NCI-H1417 treated with DMSO at 0.1 percent for 48 hours (cell line): ENCODE data around the gene MPRIP.

Source experiments
- DNase-seq: peaks from one replicate; lab custom pipeline; 2025; lab: John Stamatoyannopoulos, UW

Gene MPRIP

DNA sequence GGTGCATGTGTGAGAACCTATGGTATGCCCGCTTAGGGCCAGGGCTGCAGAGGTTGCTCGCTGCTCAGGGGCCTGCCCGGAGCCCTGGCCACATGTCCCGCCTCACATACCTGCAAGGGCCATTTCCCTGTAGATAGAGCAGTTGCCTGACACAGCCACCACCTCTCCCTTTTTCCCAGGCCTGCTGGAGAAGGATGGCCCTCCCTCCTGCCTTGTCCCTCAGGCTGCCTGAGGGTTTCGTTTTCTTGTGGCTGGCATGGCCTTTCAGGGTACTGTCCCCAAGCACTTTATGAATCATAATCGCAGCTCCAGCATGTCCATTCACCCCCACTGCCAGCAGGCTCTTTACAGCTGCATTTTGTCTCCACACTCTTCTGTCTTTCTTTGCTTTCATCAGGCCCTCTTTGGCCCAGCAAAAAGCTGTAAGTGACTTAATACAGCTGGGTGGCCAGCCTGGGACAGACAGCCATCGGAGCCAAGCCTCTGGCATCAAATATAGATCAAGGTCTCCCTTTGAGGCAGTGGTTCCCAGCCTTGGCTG, 65.7 kb downstream of the MPRIP start:
- DNase-seq: no peak

DNA sequence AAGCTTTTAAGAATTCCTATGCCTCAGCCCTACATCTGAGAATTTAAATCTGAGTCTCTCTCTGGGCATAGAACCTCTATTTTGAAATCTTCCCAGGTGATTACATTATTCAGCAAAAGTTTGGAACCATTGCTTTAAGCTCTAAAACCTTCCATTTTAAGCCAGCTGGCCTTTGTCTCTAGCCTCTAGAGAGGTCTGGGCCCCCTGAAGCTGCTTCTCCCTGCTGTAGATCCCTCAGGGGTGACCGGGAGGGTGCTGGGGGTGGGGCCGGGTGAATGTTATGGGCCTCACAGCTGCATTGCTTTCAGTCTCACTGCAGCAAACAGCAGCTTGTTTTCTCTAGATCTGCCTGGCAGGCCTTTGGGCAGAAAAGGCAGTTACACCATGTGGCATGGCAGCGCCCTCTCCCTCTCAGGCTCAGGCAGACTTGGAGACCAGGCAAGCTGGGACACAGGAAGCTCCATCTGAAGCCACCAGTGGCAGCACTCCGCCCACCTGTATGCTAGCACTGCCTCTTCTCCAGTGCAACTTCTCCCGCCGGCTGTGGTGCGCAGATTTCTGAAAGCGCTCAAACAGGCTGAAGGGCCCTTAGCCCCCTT, 66.3 kb downstream of the MPRIP start:
- no peak for DNase-seq

DNA sequence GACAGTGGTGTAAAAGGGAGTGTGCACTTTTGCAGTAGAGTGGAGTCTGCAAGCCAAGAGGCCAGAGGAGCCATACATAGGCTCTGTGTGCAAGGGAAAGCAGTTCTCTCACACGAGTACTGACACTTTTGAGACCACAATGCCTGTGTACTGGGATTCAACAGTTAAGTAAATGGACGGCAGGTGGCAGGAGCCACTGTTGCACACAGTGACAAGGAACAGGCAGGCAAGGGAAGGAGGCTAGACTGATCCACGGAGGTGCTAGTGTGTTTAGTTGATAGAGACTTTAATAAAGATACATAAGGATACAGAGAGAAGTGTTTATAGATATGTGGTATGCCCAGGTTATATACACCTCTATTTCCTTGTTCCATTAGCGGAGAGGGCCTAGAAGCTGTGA, 67.0 kb downstream of the MPRIP start:
- no peak for DNase-seq

DNA sequence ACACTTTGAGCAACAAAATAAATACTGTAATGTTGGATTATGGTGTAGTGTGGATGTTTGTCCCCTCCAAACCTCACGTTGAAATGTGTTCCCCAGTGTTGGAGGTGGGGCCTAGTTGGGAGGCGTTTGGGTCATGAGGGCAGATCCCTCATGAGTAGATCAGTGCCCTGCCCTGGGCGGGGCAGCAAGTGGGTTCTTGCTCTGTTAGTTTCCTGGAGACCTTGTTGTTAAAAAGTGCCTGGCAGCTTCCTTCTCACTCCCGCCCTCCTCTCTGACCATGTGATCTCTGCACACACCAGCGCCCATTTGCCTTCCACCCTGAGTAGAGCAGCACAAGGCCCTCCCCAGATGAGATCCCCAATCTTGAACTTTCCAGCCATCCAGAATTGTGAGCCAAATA, 67.7 kb downstream of the MPRIP start:
- no peak for DNase-seq

DNA sequence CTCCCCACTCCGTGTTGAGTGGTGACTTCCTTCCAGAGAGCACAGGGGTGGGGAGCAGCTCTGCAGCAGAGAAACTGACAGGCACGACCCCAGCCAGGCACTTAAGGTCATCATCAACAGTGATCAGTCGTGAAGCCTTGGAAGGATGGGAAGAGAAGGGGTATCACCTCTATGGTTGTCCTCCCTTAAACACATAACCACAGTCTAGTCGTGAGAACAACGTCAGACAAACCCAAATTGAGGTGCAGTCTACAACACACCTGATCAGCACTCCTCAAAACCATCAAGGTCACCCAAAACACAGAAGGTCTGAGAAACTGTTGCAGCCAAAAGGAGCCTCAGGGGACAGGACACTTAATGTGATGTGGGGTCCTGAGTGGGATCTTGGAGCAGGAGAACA, 68.3 kb downstream of the MPRIP start:
- DNase-seq: no peak

DNA sequence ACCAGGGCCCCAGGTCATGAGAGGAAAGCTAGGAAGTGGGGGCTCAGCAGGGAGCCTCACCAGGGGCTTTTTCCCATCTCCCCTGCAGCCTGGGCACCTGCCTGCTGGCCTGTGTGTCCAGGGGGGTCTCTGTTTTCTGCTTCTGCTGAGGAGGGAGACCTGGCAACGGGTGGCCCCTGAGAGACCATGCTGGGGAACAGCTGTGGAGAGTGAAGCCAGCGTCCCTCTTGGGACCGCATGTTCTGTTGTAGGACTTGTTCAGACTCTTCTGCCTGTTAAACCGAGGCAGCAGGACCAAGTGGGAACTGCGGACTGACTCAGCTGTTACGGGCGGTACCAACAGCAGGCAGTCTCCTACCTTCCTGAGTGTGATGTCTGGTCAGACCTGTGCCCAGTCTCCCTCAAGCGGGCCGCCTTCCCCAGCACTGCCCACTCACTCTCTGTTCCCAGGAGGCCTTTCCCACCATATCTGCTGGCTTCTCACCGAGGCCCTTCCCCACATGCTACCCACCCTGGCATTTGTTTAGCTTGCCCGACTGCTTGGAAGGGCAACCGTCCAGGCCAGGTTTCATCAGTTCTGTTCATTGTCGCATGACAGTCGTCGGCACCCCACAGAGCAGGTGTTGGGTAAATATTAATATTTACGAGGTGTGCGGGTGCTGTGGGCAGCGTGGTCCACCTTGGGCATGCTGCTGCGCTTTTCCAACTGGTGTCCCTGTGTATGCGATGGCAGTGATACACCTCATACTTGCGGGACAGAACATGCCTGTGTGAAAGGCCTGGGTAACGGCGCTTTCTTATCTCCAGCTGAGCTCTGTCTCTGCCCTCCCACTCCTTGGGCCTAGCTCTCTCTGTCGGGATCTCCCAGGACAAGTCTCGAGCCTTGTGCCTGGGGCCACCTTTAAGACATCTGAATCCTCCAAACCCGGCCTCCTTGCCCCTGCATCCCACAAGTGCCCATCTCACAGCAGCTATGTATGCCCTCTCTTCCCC, 69.4 kb downstream of the MPRIP start:
- no peak for DNase-seq

DNA sequence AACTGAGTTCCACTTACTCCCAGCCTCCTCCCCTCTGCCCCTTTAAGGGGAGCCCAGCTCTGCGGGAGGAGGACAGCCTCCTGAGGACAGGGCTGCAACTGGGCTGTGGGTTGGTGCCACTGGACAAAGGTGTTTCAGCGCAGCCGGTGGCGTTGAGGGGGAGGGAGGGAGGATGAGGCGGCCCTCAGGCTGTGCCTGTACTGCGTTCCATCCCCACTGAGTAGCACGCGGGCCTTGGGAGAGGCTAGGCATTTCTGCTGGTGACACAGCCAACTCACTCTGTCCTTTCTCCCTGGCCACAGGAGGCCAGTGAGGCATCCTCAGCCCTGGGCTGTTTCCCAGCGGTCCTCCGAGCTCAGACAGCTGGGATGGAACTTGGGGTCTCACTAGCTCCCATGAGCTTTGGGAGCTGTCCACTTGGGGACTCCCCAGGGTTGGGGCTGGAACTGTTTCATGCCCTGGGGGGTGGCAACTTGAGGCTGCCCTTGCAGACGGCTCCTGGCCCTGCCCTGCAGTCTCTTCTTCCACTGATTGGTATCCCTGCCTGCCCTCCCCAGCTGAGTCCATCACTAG, 70.5 kb downstream of the MPRIP start:
- no peak for DNase-seq

DNA sequence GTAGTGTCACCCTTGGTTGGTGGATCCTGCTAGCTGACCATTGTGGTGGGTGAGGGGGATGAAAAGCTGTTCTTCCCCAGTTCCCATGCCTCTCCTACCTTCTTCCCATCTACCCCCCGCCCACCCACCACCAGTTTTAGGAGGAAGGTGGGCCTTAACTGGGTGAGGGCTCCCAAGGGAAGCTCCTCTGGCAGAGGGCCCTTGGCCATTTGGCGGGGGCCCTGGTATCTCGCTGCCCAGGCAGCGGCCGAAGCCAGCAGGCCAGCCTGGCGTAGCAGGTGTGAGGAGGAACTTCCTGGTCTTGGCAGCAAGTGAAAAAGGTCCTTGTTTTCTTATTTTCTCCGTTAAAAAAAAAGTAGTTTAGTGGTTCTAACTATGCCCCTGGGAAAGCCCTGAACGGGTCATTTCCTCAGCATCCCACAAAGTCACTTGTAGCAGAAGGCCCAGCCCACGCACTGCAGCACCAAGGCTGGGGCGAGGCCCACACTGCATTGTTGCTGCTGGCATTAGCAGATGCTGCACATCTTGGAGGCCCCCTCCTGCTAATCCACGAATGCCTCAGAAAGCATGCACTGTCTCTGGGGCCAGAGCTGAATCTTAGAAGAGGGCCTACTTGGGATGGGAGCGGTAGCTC, 72.5 kb downstream of the MPRIP start:
- DNase-seq: no peak

DNA sequence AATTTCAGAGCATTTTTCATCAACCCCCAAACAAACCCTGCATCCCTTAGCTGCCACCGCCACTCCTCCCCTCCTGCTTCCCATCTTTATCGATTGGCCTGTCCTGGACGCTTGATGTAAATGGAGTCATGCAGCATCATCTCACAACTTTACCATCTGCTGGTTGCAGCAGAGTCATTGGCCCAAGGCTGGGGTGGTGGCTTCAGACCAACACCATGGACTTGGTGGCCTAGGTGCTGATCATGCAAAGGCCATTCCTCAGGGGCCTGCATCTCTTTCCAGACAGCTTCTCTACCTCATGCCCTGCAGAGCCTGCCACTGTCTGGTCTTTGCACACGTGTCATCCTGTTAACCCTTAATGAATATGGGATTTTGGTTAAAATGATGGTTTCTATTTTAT, 73.4 kb downstream of the MPRIP start:
- DNase-seq: no peak

DNA sequence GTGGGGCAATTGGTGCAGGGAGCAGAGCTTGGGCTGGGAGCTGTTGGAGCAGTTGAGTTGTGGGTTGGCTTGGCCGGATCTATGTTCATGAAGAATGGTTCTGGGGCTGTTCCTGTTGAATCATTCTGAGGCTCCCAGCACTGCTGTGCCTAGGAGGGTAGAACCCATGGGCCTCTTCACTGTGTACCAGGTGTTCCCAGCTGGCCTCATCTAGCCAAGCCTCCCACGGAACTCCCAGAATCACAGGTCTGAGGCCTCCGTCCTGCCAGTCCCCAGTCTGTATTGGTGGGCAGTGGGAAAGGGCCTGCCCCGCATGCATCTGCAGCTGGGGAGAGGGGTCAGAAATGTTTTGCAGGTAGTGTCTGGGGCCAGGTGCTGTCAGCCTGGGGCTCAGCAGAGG, 74.1 kb downstream of the MPRIP start:
- no peak for DNase-seq

DNA sequence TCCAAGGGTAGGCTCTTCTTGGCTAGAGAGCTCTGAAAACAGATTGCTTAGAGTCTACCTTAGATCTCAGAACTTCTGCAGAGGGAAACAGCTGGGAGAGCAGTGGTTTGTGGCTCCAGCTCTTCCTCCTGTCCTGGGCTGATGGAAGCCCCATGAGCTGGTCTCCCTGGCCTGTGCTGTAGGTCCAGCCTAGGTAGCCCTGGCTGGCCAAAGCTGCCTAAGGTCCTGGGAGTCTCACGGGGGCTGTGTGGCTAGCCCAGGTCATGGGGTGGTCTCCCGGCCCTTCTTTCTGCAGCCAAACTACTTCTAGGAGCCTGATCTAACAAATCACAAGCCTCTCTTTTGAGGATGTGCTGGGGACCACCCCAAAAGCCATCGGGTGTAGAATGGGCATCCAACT, 75.7 kb downstream of the MPRIP start:
- no peak for DNase-seq

DNA sequence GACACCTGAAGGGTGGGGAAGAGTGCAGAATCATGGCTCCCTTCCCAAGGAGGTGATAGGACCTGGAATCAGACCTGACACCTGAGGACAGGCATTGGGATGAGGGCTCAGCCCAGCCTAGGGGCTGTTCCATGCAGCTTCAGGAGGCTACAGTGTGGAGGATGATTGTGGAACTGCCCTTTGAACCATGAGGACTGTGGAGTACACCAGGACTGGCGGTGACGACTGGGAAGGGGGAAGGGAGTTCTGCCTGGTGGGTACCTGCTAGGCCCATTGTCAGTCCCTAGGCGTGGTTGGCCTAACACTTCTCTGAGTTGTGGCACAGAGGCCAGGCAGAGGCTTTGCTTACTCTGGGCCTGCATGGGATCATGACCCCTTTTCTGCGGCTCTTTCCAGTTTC, 76.1 kb downstream of the MPRIP start:
- no peak for DNase-seq

DNA sequence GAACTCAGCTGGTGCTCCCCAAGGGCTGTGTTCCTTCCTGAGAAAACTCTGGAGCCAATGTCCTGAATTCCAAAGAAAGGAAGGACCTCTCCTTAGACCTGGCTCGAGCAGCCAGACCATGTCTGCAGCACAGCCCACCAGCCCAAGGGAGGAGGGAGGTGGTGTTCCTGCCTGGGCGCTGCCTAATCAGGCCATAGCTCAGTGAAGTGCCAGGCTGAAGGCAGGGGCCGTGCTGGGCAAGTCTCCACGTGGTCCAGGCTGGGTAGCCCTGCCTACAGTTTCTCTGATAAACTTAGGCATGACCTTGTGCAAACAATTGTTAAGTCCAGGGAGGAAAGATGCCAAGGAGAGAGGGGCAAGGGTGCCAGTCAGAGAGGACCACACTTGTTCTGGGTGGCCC, 76.8 kb downstream of the MPRIP start:
- DNase-seq: no peak

DNA sequence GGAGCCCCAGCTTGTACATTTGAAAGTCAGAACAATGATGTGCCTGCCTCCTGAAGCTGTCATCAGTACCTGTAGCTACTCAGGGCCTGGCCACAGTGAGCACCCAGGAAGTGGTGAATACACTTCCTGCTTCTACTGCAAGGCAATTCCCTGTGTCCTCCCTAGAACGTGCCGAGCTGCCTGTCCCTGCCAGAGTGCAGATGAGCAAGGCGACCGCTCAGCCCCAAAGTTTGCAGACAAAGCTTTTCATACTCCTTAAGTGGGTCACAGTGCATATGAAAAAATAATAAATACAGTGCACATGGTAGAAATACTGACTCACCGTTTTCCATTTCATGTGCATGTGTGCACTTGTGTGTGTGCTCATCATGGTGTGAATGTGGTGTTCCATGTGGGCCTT, 77.3 kb downstream of the MPRIP start:
- no peak for DNase-seq

DNA sequence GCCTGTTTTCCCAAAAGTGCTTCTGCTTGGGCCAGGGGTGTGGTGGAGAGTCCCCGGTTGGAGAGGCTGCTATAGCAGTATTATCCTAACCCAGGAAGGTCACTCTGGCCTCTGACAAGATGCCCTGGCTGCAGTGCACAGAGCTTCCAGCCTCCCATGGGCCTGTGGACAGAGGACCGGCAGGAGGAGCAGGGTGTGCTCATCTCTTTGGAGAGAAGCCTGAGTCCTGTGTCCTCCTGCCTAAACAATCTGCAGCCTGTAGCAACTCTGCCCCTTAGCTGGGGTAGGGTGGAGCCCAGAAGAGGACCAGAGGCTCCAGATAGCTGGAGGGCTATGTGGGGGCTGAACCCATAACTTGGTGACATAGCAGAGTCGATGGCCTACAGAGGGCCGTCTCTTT, 78.0 kb downstream of the MPRIP start:
- DNase-seq: no peak

DNA sequence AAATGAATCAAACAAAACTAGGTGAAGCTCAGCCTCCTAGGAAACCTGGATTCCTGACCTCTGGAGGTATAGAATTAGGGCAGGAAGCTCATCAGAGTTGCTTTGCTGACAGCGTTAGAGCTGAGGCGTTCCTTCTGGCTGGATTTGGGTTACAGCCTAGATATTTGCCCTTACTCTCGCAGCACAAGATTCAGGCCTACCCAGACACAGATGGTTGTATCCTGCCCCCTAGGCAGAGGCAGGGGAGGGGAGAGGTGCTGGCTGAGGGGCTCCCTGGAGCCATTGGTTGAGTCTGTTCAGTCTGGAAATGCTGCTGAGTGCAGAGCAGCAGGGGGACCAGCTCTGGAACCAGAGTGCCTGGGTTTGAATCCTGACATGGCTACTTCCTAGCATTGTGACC, 78.4 kb downstream of the MPRIP start:
- no peak for DNase-seq

DNA sequence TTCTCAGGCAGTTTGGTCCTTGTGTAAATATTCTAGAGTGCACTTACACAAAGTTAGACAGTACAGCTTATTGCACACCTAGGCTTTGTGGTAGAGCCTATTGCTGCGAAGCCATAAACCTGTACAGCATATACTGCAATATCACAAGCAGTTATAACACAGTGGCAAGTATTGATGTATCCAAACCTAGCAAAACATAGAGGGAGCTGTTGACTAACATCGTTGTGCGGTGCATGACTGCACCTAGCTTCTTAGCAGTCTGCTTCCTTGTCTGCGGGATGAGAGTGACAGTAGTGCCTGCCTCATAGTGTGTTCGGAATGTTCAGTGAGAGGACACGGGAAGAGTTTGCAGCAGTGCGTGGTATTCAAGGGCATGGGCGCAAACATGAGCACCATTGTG, 78.9 kb downstream of the MPRIP start:
- DNase-seq: no peak

DNA sequence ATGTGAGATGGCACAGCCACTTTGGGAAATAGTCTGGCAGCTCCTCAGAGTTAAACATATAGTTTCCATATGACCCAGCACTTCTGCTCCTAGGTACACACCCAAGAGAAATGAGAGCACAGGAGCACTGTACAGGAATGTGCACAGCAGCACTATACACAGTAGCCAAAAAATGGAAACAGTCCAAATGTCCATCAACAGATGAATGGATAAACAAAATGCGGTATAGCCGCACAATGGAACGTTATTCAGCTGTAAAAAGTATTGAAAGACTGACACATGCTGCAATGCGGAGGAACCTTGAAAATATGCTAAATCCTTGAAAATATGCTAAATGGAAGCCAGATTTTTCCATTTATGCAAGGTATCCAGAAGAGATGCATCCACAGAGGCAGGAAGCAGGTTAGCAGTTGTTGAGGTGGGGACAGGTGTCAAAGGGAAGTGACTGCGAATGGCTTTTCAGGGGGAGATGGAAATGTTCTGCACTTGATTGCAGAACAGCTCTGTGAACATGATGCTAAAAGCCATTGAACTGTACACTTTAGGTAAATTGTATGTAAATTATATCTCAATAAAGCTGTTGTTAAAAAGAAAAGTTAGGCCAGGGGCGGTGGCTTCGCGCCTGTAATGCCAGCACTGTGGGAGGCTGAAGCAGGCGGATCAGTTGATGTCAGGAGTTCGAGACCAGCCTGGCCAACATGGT, 80.7 kb downstream of the MPRIP start:
- DNase-seq: no peak

DNA sequence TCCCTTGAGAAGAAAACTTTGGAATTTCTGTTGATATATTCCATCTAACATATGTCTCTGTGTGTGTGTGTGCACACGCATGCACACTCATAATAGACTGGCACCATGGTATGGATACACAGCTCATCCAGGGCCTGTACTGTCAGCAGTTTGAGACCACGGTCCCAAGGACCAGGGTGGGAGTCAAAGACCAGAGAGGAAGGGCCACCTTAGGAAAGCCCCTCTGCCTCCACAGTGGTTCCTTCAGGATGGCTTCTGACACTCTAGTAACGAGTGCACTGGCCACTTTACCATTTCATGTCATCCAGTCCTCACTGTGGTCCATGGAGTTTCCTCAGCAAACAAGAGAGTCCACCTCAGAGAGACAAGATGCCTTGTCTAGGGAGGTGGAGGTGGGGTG, 82.1 kb downstream of the MPRIP start:
- no peak for DNase-seq

DNA sequence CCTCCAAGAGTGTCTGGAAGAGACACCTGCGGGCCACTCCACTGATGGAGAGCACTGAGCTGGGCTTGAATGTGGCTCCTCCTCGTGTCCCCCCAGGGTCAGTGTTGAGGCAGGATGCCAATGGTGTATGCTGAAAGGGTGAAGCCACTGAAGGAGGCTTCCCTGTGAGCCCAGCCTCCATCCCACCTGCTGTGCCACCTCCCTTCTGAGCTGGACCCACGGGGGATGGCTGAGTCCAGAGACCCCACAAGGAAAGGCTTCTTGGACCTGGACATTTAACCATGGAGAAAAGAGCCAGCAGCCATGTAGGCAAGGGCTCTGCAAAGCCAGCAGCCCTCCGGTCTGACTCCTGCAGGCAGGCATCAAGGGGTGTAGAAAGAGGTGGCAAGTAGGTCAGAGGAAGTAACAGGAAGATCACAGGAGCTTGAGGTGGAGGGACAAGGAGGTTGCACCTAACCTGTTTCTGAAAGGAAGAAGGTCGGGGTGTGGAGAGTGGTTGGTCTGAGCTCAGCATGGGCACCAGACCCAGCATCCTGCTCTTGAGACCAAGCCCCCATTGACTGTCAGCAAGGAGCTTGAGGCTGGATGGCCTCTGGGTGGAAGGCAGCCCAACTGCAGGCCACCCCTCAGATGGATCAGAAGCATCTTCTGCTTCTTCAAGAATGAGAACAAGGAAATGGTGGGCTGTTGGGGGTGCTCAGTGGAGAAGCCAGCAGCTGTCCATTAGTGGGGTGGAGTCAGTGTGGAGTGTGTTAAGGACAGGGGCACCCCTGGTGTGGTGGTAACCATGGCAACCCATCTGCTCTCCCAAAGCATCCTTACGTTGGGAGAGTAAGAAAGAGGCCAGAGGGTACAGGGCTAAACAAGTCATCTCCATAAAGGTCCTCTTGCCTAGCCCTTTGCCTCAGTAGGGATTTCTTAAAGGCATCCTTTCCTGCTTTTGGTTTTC, 83.2 kb downstream of the MPRIP start:
- DNase-seq: peak; percentile 27
